Raji (cell line): ENCODE results near the gene RAI1.

Source experiments
- POLR2A ChIP-seq: IDR thresholded peaks from 2 replicates; pipeline ENCODE4 v1.6.1; 2011; ENCODE audit warnings: low read depth, low read length, control low read depth; ENCODE audit not compliant: insufficient read depth

The RAI1 gene

DNA sequence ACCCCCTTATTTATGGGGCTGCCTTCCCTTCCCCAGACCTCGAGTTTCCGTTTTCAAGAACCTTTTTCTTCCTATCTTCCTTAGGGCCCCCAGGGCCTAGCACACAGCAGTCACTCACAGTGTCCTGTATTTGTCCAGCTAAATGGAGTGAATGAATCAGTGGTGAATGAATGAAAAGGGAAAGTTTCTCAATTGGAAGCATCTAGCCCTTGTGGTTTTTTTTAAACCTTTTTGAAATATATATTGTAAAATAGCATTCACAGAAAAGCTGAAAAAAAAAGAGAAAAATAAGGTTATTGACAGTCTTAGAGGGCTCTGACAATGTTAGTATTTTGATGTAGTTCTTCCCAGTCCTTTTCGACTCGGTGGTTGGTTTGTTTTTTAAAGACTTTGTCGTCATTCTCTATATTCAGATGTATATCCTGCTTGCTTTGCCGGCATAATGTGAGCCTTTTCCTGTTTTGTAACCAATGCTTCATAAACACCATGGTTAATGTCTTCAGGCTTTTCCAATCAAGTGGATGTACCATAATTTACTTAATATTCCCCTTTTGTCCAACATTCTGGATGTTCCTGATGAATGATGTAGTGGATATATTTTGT is 45.3 kb downstream of the RAI1 start:
- no peak for TF ChIP-seq POLR2A

DNA sequence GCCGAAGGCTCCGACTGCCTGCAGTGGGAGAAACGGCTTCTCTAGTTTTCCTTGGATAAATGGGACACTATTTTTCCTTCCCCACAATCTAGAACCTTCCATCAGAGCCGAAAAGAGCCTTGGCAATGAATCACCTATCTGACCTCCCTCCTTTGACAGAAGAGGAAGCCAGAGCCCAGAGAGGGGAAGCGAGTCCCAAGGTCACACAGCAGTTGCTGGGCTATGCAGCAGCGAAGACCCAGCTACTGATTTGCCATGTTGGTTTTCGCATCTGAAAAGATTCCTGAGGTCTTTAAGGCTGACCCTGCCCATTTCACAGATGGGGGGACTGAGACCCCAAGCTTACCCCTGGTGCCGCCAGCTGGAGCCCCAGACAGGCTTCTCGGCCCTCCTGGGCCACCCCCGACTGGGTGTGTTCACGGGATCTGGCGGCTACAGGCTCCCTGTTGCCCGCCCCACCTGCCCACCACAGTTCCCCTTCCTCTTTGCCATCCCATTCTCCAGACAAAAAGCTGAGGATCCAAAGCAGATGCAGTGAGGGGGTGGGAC is 45.9 kb downstream of the RAI1 start:
- TF ChIP-seq POLR2A, result no peak

DNA sequence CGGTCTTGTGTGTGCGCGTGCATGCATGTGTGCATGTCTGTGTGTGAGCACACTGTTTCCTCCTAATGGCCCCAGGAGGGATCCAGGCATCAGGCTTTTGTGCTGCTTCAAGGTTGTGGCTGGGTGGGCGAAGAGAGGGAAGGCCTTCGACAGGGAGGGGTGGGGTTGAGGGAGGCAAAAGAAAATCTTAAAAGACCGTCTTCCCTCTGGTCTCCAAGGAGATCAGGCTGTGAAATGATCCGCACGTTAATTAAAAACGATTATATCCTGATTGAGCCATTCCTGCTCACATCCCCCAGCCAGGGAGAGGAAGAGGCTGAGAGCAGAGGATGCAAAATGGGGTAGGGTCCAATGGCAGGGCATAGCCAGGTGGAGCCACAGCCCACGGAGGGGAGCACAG is 46.9 kb downstream of the RAI1 start:
- TF ChIP-seq POLR2A, result no peak

DNA sequence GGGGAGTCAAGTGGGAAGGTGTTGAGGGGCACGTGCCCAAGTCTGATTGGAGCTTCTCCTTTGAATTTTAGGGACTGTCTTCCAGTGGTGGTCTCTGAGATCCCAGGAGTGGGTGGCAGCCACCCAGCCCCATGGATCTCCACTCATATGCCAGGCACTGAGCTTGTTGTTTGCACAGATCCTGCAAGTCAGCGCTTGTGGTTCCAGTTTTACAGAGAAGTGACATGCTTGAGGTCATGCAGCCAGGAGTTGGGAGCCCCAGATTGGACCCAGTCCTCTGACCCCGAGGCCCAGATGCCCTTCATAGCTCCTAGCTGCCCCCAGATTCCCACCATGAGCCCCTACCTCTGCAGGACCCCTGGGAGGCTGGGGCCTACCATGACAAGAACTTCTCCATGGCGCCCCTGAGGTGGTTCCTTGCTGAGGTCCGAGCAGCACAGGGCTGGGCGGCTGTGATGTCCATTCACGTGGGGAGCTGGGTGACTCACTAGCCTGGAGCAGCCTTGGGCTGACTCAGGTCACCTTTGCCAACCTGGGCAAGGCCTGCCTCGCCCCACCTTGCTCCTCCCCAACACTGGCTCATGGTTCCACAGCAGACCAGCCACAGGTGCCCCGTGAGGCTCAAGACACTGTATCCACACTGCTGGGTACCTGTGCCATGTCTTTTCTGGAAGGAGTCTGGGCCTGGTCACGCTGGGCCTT is 47.4 kb downstream of the RAI1 start:
- no peak for TF ChIP-seq POLR2A

DNA sequence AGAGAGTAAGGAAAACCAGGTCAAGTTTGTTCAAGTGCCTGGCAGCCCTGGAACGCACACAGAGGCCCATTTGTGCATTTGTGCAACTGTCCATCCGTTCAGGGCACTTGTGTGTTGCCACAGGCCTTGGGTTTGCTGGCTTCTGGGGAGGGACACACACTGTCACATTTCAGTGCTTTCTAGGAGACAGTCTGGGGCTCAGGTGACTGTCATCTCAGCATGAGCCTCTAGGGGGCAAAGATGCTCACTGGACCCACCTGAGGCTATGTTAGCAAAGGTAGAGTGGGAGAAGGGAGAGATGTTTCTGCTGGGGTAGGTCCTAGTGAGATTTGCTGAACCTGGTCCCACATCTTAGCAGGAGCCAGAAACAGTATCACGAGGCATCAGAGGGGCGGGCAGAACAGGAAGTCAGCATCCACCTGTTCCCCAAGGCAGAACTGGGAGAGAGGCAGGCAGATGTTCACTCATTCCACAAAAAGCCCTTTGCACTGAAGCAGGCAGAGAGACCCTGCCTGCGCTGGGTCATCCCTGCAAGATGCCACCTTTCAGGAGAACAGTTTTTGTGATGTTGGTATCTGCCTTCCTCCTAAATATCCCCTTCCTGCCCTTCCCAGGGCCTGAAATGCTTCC is 48.5 kb downstream of the RAI1 start:
- TF ChIP-seq POLR2A, result no peak

DNA sequence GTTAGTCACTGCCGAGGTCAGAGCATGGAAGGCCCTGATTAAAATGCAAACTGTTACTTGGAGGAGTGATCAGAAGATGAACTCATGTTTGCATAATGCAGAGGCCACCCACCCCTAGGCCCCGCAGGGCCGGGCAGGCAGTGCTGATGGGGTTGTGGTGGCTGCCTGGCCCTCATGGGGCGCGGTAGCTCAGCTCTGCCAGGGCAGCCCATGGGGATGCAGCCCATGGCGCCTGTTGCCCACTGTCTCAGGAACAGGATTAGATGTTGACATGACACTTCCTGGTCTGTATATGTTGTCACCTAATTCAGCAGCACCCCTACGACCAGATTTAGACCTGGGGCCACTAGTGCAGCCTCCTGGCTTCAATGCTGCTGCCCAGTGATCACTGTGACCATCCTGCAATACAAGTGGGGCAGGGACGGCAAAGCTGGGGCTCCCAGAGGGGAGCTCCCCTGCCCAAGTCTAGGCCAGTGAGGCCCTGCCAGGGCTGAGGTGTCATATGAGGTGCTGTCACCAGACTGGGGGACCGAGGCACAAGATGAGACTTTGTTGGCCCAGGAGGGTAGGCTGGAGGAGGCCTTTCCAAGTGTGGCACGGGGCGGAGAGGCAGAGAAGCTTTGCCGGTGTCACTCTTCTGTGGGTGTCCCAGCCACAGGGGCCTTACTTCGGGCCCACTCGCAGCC is 49.1 kb downstream of the RAI1 start:
- no peak for TF ChIP-seq POLR2A

DNA sequence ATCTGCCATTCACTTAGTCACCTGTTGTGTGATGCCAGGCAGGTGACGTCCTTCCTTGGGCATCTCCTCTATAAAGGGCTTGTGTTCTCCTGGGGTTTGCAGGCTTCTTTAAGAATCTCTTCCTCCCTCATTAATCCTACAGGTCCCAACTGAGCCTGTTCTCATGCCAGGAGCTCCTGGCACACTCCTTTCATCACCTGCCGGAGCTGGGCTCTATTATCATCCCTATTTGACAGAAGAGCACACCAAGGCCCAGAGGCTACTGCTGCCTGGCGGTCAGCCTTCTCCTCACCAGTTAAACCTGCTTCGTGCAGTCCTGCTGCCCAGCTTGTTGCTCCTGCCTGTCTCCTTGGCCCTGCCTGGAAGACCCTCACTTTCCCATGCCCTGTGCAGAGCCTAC is 51.2 kb downstream of the RAI1 start:
- TF ChIP-seq POLR2A, result no peak

DNA sequence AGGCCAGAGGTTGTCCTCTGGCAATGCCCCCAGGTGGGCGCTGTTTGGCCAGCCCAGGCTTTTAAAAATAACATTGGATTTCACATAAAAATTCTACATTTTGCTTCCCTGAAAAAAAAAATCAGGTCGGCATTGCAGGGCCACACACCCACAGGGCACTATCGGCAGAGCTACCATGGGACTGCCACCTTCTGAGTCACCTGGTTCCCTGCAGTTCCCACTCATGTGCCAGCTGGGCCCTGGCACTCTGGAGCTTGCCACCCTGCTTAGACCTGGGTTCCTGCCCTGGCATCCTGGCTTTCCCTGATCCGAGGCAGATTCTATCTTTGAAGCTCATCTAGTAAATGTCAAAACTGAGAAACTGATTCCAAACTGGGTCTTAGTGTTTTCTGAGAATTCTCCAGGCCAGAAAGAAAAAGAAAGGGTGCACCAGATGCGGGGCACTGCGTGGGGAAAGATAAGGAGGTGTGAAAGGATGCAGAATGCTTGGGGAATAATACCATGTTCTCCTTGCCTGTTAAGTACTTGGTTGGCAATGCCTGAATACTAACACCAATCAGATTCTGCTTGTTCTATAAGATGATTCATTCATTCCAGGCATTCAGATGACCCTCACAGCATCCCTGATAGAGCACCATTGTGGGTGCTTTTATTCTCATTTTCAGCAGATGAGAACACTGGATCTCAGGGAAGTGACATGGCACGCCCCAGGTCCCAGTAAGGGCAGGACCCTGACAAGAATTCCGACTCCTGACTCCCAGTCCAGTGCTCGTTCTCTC is 51.8 kb downstream of the RAI1 start:
- no peak for TF ChIP-seq POLR2A

DNA sequence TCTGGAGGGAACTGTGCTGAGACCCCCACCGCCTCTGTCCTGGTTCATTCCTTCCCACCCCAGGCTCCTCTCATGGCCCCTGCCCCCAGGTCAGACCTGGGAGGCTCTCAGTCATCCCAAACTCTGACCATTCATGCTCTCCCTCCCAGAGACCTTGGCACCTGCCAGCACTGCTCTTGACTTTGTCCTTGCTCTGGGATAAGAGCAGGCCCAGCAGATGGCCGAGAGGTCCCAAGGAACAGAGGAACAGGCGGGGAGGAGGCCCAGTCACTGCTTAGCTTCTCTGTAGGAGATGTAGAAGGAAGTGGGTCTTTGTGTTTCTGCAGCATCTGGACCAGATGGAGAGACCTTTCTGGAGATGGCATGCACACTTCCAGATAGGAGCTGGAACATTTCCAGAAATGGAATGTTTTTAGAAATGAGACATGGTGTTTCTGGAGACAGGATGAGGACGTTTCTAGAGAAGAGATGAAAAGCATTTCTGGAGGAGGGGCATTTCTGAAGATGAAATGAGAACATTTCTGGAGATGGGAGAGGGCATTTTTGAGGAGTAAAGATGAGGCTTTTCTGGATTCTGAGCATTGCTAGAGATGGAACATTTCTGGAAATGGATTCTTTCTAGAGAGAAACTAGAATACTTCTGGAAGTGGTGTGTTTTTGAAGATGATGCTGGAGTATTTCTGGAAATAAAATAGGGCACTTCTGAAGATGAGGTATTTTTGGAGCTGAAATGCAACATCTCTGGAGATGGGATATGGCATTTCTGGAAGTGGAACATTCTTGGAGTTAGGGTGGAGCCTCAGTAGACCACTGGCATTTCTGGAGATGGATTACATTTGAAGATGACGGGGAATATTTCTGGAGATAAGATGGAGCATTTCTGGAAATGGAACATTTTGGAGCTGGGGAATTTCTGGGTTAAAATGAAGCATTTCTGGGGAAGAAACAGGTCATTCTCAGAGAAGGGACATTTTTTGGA is 55.2 kb downstream of the RAI1 start:
- TF ChIP-seq POLR2A, result no peak

DNA sequence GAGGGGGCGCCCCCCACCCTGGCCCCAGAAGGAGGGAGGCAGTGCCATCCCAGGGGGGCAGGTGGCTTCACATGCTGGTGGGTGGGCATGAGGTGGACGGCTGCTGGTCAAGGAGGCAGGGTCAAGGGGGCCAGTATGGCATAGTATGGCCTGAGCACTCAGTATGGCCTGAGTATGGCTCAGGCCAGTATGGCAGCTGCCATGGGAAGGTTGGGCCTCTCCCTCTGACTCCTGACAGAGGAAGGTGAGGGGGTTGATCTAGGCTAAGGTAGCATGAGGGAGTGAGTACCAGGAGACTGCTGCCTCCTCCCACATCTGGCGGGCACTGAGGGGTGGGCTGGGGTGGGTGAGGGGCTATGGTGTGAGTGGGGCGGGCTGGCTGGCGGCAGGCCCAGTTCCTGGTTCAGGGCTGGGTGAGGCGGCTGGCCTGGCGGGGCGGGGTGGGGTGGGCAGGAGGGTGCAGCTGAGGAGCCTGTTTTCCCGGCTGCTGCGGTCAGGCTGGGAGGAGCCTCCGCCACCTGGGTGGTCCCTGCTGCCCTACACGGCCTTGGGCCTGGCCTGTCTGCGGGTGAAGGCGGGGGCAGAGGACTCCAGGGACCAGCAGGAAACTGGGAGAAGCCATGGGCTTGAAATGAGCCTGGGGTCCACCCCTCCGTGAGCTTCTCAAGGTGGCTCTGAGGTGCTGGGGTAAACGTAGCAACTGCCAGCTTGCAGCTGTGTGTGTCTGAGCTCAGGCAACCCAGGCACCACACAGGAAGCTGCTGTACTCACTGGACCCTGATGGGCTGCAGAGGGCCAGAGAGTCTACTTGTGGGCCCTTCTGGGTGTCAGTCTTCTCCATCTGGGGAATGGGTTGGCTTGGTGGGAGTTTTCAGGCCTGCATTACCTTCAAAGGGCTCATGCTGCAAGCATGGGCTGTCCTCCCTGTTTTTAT is 57.0 kb downstream of the RAI1 start:
- no peak for TF ChIP-seq POLR2A

DNA sequence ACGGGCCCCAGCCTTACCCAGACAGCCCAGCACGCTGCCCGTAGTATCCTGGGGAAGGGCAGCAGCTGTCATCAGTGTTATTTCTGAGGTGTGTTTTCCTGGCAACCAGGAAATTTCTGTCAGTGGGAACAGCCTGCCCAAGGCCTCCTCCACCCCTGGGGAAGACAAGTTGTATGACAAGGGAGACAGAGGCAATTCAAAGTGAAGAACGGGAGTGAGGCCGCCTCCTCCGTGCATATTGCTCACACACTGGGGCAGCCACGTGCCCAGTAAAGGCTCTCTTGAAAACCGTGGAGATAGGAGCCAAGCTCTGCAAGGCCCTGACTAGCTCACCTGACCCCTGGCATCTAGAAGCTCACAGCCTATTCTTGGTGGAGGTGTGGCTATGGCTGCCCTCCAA is 57.6 kb downstream of the RAI1 start:
- TF ChIP-seq POLR2A, result no peak

DNA sequence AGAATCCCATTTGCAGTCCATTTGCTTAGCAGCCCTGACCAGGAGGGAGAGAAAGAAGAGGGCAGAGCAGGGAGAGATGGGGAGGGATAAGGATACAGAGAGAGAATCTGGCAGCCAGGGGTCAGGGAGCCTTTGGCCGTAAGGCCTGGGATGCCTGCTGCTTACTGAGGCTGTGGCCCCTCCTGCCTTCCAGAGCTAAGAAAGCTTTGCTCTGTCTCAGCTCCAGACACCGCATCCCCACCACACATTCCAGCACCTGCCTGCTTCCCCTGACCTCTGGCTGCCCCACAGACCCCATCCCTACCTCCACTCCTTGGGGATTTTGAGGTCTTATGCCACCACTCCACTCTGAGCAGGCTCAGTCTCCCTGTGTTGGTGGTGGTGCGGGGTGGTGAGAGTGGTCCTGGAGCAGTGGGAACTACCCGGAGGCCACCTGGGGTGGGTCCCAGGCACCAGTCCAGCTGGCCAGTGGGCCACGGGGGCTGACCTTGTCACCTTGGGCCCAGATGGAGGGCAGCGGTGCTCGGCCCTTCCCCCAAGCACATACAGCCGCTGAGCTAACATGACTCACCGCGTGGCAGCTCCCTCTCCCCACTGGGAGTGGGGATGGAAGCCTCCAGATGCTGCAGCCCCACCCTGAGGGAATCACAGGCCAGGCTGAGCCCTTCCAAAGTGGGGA is 58.3 kb downstream of the RAI1 start:
- TF ChIP-seq POLR2A, result no peak
